OCI-LY3 (cell line): ENCODE data around the gene L3MBTL3.

Source experiments
- H2AFZ ChIP-seq: fragments of 200-600, 300-600 bp; shearing (Covaris generic); 2 replicates; pipeline ENCODE4 v1.6.0; 2014; ENCODE audit warnings: antibody characterized with exemption, low read depth, low read length
- H3K27ac ChIP-seq: fragments of 200-600, 300-600 bp; sonication (generic); 2 replicates; pipeline ENCODE4 v1.5.1; 2014; ENCODE audit warnings: mild to moderate bottlenecking, low read length, moderate library complexity, mixed read lengths
- H3K27me3 ChIP-seq: fragments of 200-600, 300-600 bp; sonication (generic); 2 replicates; pipeline ENCODE4 v1.6.1; 2014; ENCODE audit warnings: low read depth, low read length, mixed read lengths
- H3K36me3 ChIP-seq: fragments of 200-600, 300-600 bp; sonication (generic); replicated peaks from 2 replicates; pipeline ENCODE3; 2014; ENCODE audit warnings: low read depth, low read length, mixed read lengths
- H3K4me1 ChIP-seq: fragments of 300-600, 200-600 bp; sonication (generic); 2 replicates; pipeline ENCODE4 v1.6.1; 2014; ENCODE audit warnings: low read length, mixed read lengths
- H3K4me2 ChIP-seq: fragments of 200-600, 300-600 bp; sonication (generic); 2 replicates; pipeline ENCODE4 v1.6.1; 2014; ENCODE audit warnings: low read length, mixed read lengths
- H3K4me3 ChIP-seq: fragments of 300-600, 200-600 bp; sonication (generic); 2 replicates; pipeline ENCODE4 v1.5.1; 2014; ENCODE audit warnings: antibody characterized with exemption, mild to moderate bottlenecking, low read length, moderate library complexity
- H3K79me2 ChIP-seq: fragments of 300-600, 200-600 bp; shearing (Covaris generic); 2 replicates; pipeline ENCODE4 v1.6.1; 2014; ENCODE audit warnings: mild to moderate bottlenecking, low read length, mixed read lengths
- H3K9ac ChIP-seq: fragments of 300-600, 200-600 bp; shearing (Covaris generic); 2 replicates; pipeline ENCODE4 v1.6.0; 2014; ENCODE audit warnings: mild to moderate bottlenecking, low read length, moderate library complexity
- H3K9me3 ChIP-seq: fragments of 200-600, 300-600 bp; shearing (Covaris generic); 2 replicates; pipeline ENCODE4 v1.6.1; 2014; ENCODE audit warnings: low read length, mixed read lengths; ENCODE audit not compliant: insufficient read depth
- H4K20me1 ChIP-seq: fragments of 200-600, 300-600 bp; sonication (generic); 2 replicates; pipeline ENCODE4 v1.6.1; 2016; ENCODE audit warnings: low read length, mixed read lengths; ENCODE audit not compliant: insufficient read depth
- EZH2phosphoT487 ChIP-seq: fragments of 200-600 bp; shearing (Covaris generic); IDR thresholded peaks from 2 replicates; pipeline ENCODE4 v1.6.1; 2018; ENCODE audit warnings: antibody characterized with exemption, mixed run types, low read depth
- TF ChIP-seq, protein P1 (sequence below): fragments of 200-600, 300-600 bp; sonication (generic); IDR thresholded peaks from 2 replicates; pipeline ENCODE4 v1.5.1; 2014; ENCODE audit warnings: antibody characterized with exemption, low read length, low read depth

The L3MBTL3 gene

DNA sequence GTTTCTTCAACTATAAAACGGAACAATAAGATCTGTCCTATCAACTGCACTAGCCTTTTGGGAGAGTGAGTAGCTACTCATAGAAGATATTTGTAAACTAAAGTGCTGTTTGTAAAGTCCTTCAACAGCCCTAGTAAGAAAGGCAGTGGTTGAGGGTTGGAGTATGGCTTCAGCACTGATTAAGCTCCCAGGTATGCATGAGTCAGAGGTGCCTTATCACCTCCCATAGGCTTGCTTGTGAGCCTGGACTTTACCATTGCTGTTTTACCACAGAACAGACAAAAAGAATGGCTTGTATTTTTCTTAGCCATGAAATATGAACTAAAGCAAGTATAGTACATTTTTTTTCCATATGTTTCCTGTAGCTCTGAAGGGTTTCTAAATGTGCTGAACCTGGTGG is 160.3 kb downstream of the L3MBTL3 start:
- no peaks in the 10 kb centered on the region for H3K36me3 ChIP-seq
- no peaks in the 10 kb centered on the region for H3K4me1 ChIP-seq
- no peaks in the 10 kb centered on the region for H3K79me2 ChIP-seq
- no peak overlapping the region for H2AFZ ChIP-seq
- H4K20me1 ChIP-seq: no peaks in the 10 kb centered on the region
- H3K27me3 ChIP-seq: no peaks in the 10 kb centered on the region
- H3K9me3 ChIP-seq: no peaks in the 10 kb centered on the region
- TF ChIP-seq, protein P1, sequence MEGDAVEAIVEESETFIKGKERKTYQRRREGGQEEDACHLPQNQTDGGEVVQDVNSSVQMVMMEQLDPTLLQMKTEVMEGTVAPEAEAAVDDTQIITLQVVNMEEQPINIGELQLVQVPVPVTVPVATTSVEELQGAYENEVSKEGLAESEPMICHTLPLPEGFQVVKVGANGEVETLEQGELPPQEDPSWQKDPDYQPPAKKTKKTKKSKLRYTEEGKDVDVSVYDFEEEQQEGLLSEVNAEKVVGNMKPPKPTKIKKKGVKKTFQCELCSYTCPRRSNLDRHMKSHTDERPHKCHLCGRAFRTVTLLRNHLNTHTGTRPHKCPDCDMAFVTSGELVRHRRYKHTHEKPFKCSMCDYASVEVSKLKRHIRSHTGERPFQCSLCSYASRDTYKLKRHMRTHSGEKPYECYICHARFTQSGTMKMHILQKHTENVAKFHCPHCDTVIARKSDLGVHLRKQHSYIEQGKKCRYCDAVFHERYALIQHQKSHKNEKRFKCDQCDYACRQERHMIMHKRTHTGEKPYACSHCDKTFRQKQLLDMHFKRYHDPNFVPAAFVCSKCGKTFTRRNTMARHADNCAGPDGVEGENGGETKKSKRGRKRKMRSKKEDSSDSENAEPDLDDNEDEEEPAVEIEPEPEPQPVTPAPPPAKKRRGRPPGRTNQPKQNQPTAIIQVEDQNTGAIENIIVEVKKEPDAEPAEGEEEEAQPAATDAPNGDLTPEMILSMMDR: no peak
- H3K4me3 ChIP-seq: no peak overlapping the region
- H3K27ac ChIP-seq: no peak overlapping the region
- H3K4me2 ChIP-seq: no peak overlapping the region
- H3K9ac ChIP-seq: no peak overlapping the region

DNA sequence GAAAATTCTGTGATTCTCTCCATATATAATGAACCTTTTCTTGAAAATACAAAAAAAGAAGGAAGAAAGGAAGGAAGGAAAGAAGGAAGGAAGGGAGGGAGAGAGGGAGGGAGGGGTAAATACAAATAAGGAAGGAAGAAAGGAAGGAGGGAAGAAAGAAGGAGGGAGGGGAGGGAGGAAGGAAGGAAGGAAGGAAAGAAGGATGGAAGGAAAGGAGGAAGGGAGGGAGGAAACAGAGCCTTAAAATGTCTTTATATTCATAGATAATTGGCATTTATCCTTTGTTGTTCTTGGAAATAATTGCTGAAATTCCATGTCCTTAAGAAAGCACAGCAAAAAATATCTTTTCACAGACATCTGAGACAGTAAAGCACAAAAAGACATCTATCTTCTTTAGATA is 164.1 kb downstream of the L3MBTL3 start:
- Histone ChIP-seq H3K4me3 (no peak overlapping the region), H3K27me3 (no peaks in the 10 kb centered on the region), H3K4me2 (no peak overlapping the region), H3K27ac (no peak overlapping the region), H3K36me3 (no peaks in the 10 kb centered on the region), H3K9me3 (no peaks in the 10 kb centered on the region), H2AFZ (no peak overlapping the region), H4K20me1 (no peaks in the 10 kb centered on the region), H3K4me1 (peaks cover 4% of the 10 kb centered on the region; the same call in 1 of the 2 replicates), H3K79me2 (no peaks in the 10 kb centered on the region), H3K9ac (no peak overlapping the region)
- TF ChIP-seq, protein P1: no peak
- no peak for TF ChIP-seq EZH2phosphoT487

GRCh38 chr6:130183271-130184222 is 165.2 kb downstream of the L3MBTL3 start:
- no peaks in the 10 kb centered on the region for H4K20me1 ChIP-seq
- TF ChIP-seq EZH2phosphoT487: no peak
- TF ChIP-seq, protein P1: no peak
- no peaks in the 10 kb centered on the region for H3K36me3 ChIP-seq
- no peak overlapping the region for H3K27ac ChIP-seq
- H3K4me3 ChIP-seq: no peak overlapping the region
- peaks cover 7% of the 10 kb centered on the region; the same call in 1 of the 2 replicates for H3K4me1 ChIP-seq
- H3K9me3 ChIP-seq: no peaks in the 10 kb centered on the region
- H3K4me2 ChIP-seq: no peak overlapping the region
- H3K27me3 ChIP-seq: no peaks in the 10 kb centered on the region
- H3K9ac ChIP-seq: no peak overlapping the region
- H2AFZ ChIP-seq: no peak overlapping the region
- H3K79me2 ChIP-seq: no peaks in the 10 kb centered on the region

- Histone ChIP-seq H3K9ac (no peak overlapping the region), H3K9me3 (no peaks in the 10 kb centered on the region), H2AFZ (no peak overlapping the region), H3K36me3 (no peaks in the 10 kb centered on the region), H3K79me2 (no peaks in the 10 kb centered on the region), H4K20me1 (no peaks in the 10 kb centered on the region), H3K4me2 (no peak overlapping the region), H3K4me1 (peaks cover 7% of the 10 kb centered on the region; the same call in 1 of the 2 replicates), H3K27ac (no peak overlapping the region), H3K4me3 (no peak overlapping the region), H3K27me3 (no peaks in the 10 kb centered on the region)
- no peak for TF ChIP-seq EZH2phosphoT487
- TF ChIP-seq, protein P1: no peak
These were observed 167.3 kb downstream of the L3MBTL3 start for GRCh38 chr6:130185658-130186057.
